HFFc6 (cell line): ENCODE results near the gene FILIP1L. TPM values are rescaled to one million over a fixed set of nuclear protein-coding genes. Genes with fewer than 3 reads are reported as not detected.

Experiments
- DNase-seq: peaks from one replicate; pipeline ENCODE4 v3.0.0-alpha.2; 2018
- H3K27ac Mint-ChIP-seq: 2 replicates; pipeline ENCODE4 v1.8.0; 2020; ENCODE audit warnings: mild to moderate bottlenecking, mixed read lengths
- H3K27me3 Mint-ChIP-seq: 2 replicates; pipeline ENCODE4 v1.8.0; 2021; ENCODE audit warnings: mild to moderate bottlenecking, moderate library complexity, mixed read lengths; ENCODE audit not compliant: insufficient read depth
- H3K36me3 Mint-ChIP-seq: 2 replicates; pipeline ENCODE4 v1.8.0; 2021; ENCODE audit warnings: low read depth, mixed read lengths
- H3K4me1 Mint-ChIP-seq: 2 replicates; pipeline ENCODE4 v1.8.0; 2020; ENCODE audit warnings: low read depth, mixed read lengths
- H3K4me3 Mint-ChIP-seq: 2 replicates; pipeline ENCODE4 v1.8.0; 2020; ENCODE audit warnings: mild to moderate bottlenecking, moderate library complexity, mixed read lengths
- H3K9me3 Mint-ChIP-seq: 2 replicates; pipeline ENCODE4 v1.8.0; 2020; ENCODE audit warnings: mild to moderate bottlenecking, mixed read lengths
- CTCF ChIP-seq: fragments of 200-600 bp; sonication (generic); IDR thresholded peaks from 2 replicates; pipeline ENCODE4 v1.5.0; 2021; ENCODE audit warnings: antibody characterized with exemption, mild to moderate bottlenecking
- total RNA-seq, 6 experiments: library from RNA; stranded (reverse); fragmentation: NEBNext Ultra II Directional; extraction: Animal tissue kit (Norgen Biotek cat#: 25700); gene quantifications; 2 replicates in 1 of 6; 3 replicates in 5 of 6; pipeline ENCODE4 v1.2.3, GENCODE V29; 2021

FILIP1L gene
- total RNA-seq, 6 experiments from 2014 or later = 37.8 to 54.7 (median 48.2) TPM

- H3K36me3 Mint-ChIP-seq = peaks cover 26% of the 10 kb centered on the region
- no peak overlapping the region for H3K4me3 Mint-ChIP-seq
- H3K4me1 Mint-ChIP-seq = peaks cover 33% of the 10 kb centered on the region
- H3K9me3 Mint-ChIP-seq = peaks cover 8% of the 10 kb centered on the region
- no peak for TF ChIP-seq CTCF
- H3K27me3 Mint-ChIP-seq = no peaks in the 10 kb centered on the region; the same call in 1 of the 2 replicates
- DNase-seq = no peak
- H3K27ac Mint-ChIP-seq = no peak overlapping the region
Measured at GRCh38 chr3:100150473-100150872, 36.2 kb upstream of the FILIP1L start.

- no peak overlapping the region for H3K4me3 Mint-ChIP-seq
- DNase-seq = no peak
- peaks cover 2% of the 10 kb centered on the region for H3K9me3 Mint-ChIP-seq
- H3K36me3 Mint-ChIP-seq = peaks cover 21% of the 10 kb centered on the region
- no peaks in the 10 kb centered on the region; the same call in 1 of the 2 replicates for H3K27me3 Mint-ChIP-seq
- H3K27ac Mint-ChIP-seq = no peak overlapping the region
- H3K4me1 Mint-ChIP-seq = peaks cover 27% of the 10 kb centered on the region
- no peak for TF ChIP-seq CTCF
Measured at GRCh38 chr3:100149713-100150415, 35.6 kb upstream of the FILIP1L start.

- Mint-ChIP-seq H3K36me3 (peaks cover 20% of the 10 kb centered on the region), H3K27ac (no peak overlapping the region), H3K27me3 (no peaks in the 10 kb centered on the region; the same call in 1 of the 2 replicates), H3K9me3 (peaks cover under 1% of the 10 kb centered on the region; the same call in 1 of the 2 replicates), H3K4me3 (no peak overlapping the region), H3K4me1 (peaks cover 24% of the 10 kb centered on the region)
- DNase-seq = no peak
- no peak for TF ChIP-seq CTCF
Measured at GRCh38 chr3:100149130-100149529, 34.8 kb upstream of the FILIP1L start.

- peak; percentile 25; the same call in 1 of the 2 replicates for TF ChIP-seq CTCF
- no peak overlapping the region for H3K4me3 Mint-ChIP-seq
- no peak overlapping the region for H3K27ac Mint-ChIP-seq
- H3K36me3 Mint-ChIP-seq = peaks cover 24% of the 10 kb centered on the region
- peaks cover 17% of the 10 kb centered on the region for H3K9me3 Mint-ChIP-seq
- H3K4me1 Mint-ChIP-seq = peaks cover 8% of the 10 kb centered on the region
- H3K27me3 Mint-ChIP-seq = no peaks in the 10 kb centered on the region
- DNase-seq = no peak
Measured at GRCh38 chr3:100144255-100144866, 30.1 kb upstream of the FILIP1L start.

GRCh38 chr3:100141586-100141985 is 27.3 kb upstream of the FILIP1L start:
- Mint-ChIP-seq H3K27me3 (no peaks in the 10 kb centered on the region), H3K27ac (no peak overlapping the region), H3K36me3 (peaks cover 23% of the 10 kb centered on the region), H3K9me3 (peaks cover 17% of the 10 kb centered on the region), H3K4me1 (0 out of 2 replicates have a peak, but pooled peaks cover 4% of the 10 kb centered on the region), H3K4me3 (no peak overlapping the region)
- DNase-seq = no peak
- TF ChIP-seq CTCF = no peak
